Hematopoietic multipotent progenitor cell treated with erythropoietin and hydrocortisone succinate and interleukin-3 and kit ligand, for 8 days (in vitro differentiated cells): Measurements from ENCODE around the gene CFAP57.

ENCODE experiments used
- DNase-seq: peaks from one replicate; pipeline ENCODE4 v3.0.0-alpha.2; 2015

CFAP57 gene

DNA sequence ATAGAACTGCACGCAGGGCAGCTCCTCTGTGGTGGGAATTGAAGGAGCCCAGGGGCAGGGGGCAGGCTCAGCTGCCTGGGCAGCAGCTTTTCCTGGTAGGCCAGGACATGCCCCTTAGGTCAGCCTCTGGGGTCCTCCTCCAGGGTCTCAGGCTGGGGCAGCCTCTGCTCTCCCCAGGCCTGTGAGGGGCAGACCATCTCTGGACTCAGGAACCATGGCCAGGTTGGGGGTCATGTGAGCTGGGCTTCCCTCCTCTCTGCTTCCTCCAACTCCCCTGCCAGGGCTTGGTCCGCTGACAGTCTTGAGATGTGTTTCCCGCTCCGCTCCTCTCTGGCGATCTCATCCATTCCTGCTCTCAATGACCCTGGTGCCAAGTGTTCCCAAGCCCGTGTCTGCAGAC lies 107.5 kb downstream of the CFAP57 start:
- no peak for DNase-seq

DNA sequence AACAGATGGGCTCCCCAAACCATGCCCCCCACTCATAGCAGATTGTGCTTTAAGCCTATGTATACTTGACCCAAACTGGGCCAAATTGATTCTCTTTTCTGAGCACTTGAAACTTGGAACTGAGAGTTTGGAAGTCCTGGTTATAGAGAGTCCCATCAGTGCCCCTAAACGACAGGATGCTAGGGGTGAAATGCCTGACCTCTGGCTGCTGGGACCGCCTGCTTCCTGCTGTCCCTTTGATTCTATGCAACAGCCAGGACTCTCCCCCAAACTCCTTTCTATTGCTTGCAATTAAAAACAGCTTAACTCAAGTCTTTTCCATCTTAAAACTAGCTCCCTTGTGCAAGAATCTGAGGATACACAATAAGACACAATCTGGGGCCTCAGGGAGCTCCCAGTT lies 108.6 kb downstream of the CFAP57 start:
- DNase-seq: no peak

DNA sequence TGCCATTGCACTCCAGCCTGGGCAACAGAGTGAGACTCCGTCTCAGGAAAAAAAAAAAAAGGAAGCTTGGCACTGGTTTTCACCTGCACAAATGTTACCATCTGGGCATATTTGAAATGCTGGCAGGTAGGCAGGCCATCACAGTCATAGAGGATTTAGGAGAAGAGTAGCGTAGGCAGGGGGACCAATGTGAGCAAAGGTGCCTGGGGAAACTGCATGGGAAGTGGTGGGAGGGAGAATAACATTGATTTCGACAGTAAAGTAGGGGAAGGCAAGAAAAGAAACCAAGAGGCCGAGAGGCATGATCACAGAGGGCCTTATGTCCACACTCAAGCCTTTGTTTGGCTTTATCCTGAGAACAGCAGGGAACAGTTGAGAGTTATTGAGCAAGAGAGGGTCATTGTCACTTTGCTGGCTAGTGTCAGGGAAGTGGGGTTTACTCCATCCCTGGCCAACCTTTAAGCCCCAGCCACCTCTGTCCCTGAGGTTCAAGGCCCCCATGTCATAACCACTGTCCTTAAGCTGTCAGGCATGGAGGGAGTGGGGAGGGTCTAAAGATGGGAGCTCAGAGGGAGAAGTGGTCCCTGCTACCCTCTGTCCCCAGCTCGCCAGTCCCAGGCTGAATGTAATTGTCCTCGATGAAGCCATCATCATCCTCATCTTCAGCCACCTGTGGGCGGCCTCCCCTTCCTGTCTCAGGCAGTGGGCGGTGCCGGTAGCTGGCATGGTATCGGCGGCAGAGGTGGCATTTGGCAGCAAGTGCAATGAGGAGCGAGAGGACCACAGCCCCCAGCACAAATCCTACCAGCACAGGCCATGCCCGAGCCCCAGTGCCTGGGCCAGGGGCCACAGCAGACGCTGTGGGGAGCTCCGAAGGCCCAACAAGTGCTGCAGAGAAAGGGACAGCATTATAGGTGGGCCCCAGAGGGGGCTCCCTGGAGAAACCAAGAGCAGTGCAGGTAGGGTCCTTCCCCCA lies 110.4 kb downstream of the CFAP57 start:
- DNase-seq: no peak

DNA sequence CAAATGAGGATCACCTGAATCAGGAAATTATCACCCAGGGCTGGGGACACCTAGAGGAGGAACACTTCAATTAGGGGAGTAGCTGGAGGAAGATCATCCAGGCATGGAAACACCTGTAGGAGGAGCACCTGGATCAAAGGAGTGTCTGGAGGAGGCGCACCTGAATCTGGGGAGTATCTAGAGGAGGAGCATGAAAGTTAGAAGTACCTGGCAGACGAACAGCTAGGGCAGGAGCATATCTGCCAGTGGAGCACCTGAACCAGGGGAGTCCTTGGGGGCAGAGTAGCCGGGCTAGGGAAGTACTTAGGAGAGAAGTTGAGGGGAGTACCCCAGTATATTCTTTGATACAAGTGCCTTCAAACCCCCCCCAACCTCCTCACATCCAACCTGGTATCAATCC lies 111.9 kb downstream of the CFAP57 start:
- no peak for DNase-seq

DNA sequence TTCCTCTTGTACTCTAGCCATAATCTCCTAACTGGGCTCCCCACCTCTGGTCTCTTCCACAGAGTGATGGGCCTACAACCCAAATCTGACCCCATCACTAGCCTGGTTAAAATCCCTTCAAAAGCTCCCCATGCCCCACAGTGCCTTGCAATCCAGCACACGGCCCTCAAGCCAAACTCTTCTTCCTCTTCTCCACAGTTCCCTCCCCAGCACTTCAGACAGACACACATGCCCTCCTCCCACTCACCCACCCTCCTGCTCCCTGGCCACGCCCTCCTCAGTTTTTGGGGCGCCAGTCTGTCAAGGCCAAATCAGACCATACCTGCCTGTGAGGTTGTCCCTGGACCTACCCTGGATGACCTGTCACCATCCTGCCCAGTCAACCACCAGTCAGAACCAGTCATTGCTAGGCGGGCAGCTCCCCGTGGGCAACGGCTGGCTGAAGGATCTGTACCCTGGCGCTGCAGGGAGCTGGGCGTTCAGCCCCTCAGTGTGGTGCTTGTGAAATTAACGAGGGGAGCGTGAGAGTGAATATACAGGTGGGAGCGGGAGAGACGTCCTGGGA lies 112.5 kb downstream of the CFAP57 start:
- no peak for DNase-seq

DNA sequence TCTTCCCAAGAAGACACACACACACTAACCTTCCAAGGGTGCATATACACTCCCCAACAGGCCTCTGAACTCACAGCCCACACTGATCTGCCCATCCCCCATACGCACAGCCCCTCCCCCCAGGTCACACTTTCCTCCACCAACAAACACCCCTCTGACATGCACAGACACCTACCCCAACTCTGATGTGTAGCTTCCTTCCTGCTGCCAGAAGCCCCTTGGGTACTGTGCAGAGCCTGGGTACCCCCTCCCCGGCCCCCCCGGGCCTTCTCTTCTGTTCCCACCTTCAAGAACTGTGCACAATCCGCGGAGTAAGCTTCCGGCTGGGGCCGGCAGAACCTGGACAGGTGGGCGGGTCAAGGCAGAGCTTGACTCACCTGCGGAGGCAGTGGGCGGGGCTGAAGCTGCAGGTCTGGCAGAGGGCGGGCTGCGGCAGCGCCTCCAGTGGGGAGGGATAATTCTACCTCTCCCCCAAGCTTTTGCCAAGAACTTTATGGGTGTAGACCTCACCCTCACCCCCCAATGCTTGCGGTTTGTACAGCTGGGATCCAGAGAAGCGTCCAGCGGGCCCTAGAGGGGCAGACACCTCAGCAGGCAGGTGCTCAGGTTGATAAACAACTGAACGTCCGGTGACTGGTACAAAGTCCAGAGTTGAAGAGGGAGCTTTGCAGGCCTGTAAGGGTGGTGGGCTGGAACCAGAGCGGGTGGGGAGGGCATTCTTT lies 113.3 kb downstream of the CFAP57 start, which contains the start of gene C1orf210:
C1orf210 (minus strand) TSS at position 313 of the 722 bp plus-strand sequence. CDS start 2,311 bp downstream, outside the sequence.
- no peak for DNase-seq

DNA sequence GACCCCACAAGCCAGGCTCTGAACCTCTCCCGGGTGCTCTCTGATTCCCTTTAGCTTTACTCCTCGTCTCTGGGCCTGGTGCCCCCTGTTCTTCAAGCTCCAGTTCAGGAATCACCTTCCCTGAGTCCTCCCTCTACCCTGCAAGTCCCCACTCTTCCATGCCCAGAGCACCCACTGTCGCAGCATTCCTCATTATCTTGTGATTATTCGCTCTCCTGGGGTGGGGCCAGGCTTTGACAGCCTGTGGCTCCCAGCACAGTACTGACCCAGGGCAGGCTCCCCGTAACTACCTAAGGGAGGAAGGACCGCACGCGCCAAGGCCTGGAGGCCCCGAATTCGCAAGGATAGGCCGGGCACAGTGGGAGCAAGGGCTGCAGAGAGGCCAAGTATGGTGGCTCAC lies 114.0 kb downstream of the CFAP57 start:
- DNase-seq: no peak

DNA sequence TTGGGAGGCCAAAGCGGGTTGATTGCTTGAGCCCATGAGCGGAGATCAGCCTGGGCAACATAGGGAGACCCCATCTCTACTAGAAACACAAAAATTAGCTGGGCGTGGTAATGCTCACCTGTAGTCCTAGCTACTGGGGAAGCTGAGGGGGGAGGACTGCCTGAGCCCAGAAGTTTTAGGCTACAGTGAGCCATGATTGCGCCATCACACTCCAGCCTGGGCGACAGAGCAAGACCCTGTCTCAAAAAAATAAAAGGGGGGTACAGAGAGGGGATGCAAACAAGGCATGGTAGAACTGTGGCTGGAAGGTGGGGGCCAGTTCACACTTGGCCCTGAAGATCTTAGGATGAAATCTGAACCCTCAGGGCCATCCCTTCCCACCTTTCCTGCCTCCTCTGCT lies 114.4 kb downstream of the CFAP57 start:
- no peak for DNase-seq

DNA sequence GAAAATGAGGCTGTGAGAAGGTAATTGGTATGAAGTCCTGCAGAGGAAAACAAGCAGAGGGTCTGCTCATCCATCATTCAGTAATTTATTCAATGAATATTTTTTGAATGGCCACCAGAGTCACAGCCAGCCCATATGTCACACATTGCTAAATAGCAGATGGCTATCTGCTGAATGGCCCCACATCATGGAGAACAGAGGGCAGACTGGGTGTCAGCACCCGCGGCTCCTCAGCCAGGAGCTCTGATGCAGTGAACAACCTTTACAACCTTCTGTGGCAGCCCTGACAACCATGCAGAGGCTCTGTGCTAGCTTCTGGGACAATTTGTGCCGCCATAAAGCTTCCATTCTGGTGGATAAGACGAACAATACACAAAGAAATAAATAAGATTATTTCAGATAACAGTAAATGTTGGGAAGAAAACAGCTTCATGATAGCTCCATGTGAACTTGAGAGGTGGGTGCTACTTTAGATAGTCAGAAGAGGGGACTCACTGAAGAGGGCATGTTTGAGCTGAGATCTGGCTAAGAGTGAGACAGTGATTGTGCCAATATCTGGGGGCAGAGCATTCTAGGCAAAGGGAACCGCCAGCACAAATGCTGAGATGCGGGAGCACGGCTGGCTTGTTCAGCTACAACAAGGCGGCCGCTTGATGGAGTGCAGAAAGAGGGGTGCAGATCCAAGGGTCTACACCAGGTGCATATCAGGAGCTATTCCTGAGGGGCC lies 116.1 kb downstream of the CFAP57 start:
- DNase-seq: no peak

DNA sequence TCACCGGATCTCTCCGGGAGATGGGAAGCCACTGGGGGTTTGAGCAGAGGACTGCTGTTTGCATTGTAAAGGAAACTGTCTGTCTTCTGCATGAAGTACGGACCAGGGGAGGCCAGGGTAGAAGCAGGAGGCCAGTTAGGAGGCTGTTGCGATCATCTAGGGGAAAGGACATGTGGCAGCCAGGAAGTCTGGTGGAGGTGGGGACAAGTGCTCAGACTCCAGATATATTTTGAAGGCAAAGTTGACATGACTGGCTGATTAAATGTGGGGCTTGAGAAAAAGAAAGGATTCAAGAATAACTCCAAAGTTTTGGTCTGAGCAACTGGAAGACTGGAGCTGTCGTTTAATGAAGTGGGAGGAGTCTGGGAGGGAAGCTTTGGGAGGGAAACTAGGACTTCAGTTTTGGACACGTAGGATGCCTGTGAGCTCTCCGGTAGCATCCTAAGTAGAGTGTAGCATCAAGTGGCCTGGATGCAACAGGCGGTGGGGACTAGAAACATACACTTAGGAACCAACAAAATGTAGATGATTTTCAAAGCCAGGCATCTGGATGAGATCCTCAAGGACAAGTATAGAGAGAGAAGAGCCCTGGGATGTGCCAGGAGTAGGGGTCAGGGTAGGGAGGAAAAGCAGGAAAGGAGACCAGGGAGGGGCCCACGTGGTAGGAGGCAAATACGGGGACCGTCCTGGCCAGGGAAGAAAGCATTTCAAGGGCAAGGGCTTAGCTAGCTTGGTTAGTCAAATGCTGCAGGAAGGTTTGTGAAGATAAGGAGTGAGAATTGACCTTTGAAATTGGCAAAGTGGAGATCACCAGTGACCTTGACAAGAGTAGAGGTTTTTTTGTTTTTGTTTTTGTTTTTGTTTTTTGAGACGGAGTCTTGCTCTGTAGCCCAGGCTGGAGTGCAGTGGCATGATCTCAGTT lies 116.9 kb downstream of the CFAP57 start:
- no peak for DNase-seq

DNA sequence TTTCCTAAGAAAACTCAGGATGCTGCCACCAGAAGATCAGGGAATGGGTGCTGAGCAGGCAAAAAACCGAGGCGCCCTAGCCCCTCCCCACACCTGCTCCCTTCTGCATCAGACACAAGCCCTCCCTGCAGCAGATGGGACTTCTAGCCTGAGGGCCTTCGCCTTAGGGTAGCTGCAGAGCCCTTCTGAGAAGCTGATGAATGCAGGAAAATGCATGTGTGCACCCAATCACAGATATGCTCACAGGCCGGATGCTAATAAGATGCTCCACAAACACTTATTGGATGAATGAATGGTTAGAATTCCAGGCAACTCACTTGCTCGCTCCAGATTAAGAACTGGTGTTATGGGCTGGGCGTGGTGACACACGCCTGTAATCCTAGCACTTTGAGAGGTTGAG lies 120.1 kb downstream of the CFAP57 start:
- DNase-seq: no peak

DNA sequence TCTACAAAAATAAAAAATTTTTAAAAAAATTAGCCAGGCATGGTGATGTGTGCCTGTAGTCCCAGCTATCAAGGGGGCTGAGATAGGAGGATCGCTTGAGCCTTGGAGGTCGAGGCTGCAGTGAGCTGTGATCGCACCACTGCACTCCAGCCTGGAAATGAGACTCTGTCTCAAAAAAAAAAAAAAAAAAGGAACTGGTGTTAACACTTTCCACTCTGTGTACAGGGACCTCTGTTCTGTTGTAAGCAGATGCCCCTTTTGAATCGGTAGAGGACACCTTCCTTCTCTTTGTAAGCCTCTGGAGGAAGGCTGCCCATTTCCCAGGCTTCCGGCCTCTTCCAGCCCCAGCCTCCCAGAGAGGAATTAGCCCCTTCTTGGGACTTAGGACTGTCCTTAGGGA lies 120.5 kb downstream of the CFAP57 start:
- DNase-seq: no peak

DNA sequence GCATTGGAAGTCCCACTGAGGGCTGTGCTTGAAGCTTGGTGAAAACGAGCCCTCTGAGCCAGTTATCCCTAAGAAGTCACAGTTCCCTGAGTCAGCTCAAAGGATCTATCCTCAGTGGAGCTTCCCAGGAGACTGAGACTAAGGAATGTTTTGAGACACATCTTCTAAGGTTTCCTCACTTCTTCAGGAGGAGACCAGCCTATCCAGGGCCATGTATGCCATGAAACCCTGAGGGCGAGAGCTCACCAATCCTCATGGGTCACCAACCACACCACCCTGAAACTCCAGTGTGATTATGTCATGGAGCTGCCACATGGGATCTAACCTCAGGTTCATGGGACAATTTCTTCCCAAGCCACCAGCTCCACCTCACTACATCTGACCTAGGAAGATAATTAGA lies 121.0 kb downstream of the CFAP57 start:
- DNase-seq: peak; percentile 19

DNA sequence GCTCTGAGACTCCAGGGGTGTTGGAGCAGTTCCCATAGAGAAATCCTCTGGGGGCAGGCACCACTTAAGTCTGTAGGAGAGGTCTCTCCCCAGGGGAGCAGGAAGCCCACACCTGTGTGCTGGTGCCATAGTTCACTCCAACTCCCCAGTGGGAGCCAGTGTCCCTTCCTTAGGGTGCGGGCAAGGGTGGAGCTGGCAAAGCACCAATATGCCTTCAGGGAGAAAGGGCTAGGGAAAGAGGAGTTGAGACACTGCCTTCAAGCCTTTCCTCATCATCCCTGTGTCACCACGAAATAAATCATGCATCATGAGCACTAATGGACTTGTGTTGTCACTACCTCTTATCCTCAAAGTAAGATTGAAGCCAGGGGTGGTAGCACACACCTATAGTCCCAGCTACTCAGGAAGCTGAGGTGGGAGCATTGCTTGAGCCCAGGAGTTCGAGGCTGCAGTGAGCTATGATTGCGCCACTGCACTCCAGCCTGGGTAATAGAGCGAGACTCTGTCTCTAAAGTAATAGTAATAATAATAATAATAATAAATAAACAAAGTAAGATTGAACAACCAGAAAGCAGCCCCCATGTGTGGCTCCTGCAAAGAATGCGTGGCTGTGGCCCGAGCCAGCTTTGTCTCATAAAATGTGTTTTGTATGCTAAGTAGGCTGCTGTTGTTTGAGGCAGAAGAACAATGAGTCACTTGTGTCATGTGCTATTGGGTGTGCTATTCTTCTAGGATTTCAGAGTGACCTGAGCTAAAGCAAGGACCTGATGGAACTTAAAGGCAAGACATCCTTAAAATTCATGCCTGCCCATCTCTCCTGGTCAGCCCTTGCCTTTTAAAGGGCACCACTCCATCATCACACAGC lies 122.0 kb downstream of the CFAP57 start:
- DNase-seq: no peak

DNA sequence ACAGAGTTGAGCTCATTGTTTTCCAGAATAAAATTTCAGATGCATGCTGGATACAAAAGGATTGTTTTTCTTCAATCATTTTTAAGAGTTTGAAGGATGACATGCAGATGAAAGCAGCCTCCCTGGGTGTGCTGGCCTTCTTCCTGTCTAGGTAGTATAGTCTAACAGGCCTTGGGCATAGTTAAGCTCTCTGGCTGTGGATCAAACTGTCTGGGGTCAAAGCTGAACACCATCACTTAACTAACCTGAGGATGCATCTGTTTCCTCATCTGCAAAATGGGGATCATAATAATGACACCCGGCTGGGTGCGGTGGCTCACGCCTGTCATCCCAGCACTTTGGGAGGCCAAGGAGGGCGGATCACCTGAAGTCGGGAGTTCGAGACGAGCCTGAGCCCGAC lies 122.6 kb downstream of the CFAP57 start:
- no peak for DNase-seq

DNA sequence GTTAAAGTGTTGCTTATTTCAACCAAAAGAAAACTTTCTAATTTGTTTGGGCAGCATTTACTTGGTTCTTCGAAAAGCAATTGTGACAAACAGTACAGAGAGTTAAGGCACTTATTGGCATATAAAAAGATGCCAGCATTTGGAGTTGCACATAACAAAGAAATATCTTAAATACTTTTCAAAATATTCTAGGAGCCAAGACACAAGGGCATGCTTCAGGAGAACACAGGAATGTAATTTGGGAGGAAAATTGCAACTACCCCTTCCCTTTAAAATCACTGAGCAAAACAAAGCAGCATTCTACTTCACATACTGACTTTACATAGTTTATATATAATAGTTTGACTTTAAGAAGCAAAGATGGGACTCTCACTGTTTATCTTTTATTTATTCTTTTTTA lies 124.1 kb downstream of the CFAP57 start:
- DNase-seq: no peak

DNA sequence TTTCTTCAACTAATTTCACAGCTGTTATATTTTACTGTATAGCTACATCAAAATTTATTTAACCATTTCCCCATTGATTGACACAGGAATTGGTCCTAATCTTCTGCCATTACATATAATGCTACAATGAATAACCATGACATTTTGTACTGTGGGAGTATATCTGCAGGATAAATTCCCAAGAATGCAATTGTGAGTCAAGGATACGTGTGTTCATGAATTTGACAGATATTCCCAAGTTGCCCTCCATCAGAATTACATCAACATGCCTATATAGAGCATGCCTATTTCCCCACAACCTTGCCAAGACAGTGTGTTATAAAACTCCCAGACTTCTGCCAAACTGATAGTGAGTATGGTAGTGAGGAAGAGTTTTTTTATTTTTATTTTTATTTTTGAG lies 125.9 kb downstream of the CFAP57 start:
- DNase-seq: no peak

DNA sequence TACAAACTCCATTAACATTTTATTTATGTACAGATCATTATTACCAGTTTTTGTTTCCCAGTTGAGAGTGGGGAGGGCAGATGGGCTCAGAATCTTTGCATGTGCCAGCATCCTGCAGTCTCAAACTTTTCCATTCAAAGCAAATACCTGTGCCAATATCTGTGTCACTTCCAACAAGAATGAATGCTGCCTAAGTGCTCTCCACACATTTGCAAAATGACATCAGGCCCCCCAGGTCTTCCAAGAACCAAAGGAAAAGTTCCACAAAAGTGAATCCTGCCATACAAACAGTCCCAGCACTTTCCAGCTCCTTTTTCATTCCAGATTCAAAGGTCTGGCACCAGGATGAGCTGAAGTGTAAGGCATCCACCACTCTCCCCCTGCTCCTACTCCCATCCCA lies 127.0 kb downstream of the CFAP57 start:
- no peak for DNase-seq

DNA sequence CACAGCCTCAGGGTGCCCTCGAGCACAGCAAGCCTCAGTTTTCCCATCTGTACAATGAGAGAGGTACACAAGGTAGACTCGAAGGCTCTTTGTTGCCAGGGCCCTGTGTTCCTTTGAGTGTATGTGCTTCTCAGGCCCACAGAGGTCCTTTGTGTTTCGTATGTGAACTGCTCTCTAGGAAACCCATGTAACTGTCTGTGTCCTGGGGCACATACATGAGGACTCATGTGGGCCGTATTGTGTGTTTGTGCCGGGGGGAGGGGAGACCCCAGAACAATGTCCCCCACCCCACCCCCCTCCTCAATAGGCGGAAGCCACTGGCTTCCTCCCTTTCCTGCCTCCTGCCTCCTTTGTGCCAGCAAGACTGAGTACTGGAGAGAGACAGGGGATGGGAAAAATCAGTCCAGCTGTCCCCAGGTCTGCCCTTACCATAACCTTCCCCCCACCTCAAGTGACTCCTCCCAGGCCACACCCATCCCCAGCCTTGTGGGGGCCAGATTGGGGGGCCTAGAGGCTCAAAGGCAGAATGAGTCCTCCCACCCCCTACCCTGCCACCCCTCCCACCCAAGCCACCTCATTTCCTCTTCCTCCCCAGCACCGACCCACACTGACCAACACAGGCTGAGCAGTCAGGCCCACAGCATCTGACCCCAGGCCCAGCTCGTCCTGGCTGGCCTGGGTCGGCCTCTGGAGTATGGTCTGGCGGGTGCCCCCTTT lies 128.4 kb downstream of the CFAP57 start, which contains the start of gene TIE1:
TIE1 (plus strand) TSS at position 605 of the 717 bp plus-strand sequence; CDS start at position 695, 90 bp downstream.
- DNase-seq: no peak

DNA sequence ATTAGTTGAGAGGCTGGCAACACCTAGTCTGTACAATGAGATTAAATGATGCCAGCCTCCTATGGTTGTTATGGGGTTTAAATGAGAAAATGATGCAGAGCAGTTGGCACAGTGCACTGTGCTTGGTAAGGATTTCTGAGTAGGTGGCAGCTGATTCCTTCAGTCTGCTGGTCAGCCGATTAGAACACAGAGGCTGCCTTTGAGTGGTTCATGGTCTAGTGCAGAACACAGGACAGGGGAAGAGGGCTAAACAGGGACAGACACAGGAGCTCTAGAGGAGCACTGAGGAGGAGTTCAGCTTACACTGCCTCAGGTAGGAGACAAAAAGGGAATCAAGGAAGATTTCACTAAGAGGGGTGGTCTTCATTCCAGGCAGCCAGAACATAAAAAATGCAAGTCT lies 130.1 kb downstream of the CFAP57 start:
- no peak for DNase-seq
